BE2C (cell line): ENCODE measurements around the gene LDLRAD4.

Experiments used
- DNase-seq: peaks from one replicate; pipeline ENCODE4 v3.0.0-alpha.2; 2020
- H3K27me3 ChIP-seq: fragments of 250-450 bp; sonication (Bioruptor Pico); 2 replicates; pipeline ENCODE4 v1.5.1; 2020; ENCODE audit warnings: mild to moderate bottlenecking
- H3K36me3 ChIP-seq: fragments of 250-450 bp; sonication (Bioruptor Pico); 2 replicates; pipeline ENCODE4 v1.5.1; 2020; ENCODE audit warnings: mild to moderate bottlenecking
- H3K4me1 ChIP-seq: fragments of 250-450 bp; sonication (Bioruptor Pico); 2 replicates; pipeline ENCODE4 v1.5.1; 2020
- H3K4me3 ChIP-seq: 2 replicates; pipeline ENCODE4 v1.5.1; 2011; ENCODE audit warnings: low read depth, low read length
- H3K9me3 ChIP-seq: fragments of 250-450 bp; sonication (Bioruptor Pico); 2 replicates; pipeline ENCODE4 v1.5.1; 2020
- CTCF ChIP-seq: IDR thresholded peaks from 2 replicates; pipeline ENCODE4 v1.5.1; 2012; ENCODE audit warnings: mild to moderate bottlenecking, low read depth, low read length

The LDLRAD4 gene

GRCh38 chr18:13587001-13587400 is 368.4 kb downstream of the LDLRAD4 start:
- no peak overlapping the region for H3K4me3 ChIP-seq
- H3K4me1 ChIP-seq: peaks cover 13% of the 10 kb centered on the region
- DNase-seq: no peak
- H3K36me3 ChIP-seq: no peaks in the 10 kb centered on the region
- no peaks in the 10 kb centered on the region for H3K9me3 ChIP-seq
- no peaks in the 10 kb centered on the region for H3K27me3 ChIP-seq
- no peak for TF ChIP-seq CTCF

GRCh38 chr18:13587477-13587876 is 368.9 kb downstream of the LDLRAD4 start:
- Histone ChIP-seq H3K9me3 (no peaks in the 10 kb centered on the region), H3K27me3 (no peaks in the 10 kb centered on the region), H3K36me3 (no peaks in the 10 kb centered on the region), H3K4me3 (no peak overlapping the region), H3K4me1 (peaks cover 13% of the 10 kb centered on the region)
- no peak for TF ChIP-seq CTCF
- no peak for DNase-seq

- no peak overlapping the region for H3K4me3 ChIP-seq
- TF ChIP-seq CTCF: no peak
- no peaks in the 10 kb centered on the region for H3K9me3 ChIP-seq
- no peak for DNase-seq
- H3K36me3 ChIP-seq: no peaks in the 10 kb centered on the region
- H3K4me1 ChIP-seq: peaks cover 13% of the 10 kb centered on the region
- H3K27me3 ChIP-seq: no peaks in the 10 kb centered on the region
These were observed 369.4 kb downstream of the LDLRAD4 start for GRCh38 chr18:13587937-13588336.

- peaks cover 8% of the 10 kb centered on the region for H3K4me1 ChIP-seq
- DNase-seq: no peak
- H3K9me3 ChIP-seq: no peaks in the 10 kb centered on the region
- TF ChIP-seq CTCF: no peak
- H3K36me3 ChIP-seq: no peaks in the 10 kb centered on the region
- no peaks in the 10 kb centered on the region for H3K27me3 ChIP-seq
- no peak overlapping the region for H3K4me3 ChIP-seq
These were observed 370.8 kb downstream of the LDLRAD4 start for GRCh38 chr18:13589316-13589715.

GRCh38 chr18:13589943-13590342 is 371.4 kb downstream of the LDLRAD4 start:
- DNase-seq: no peak
- Histone ChIP-seq H3K36me3 (no peaks in the 10 kb centered on the region), H3K4me3 (no peak overlapping the region), H3K27me3 (no peaks in the 10 kb centered on the region), H3K9me3 (no peaks in the 10 kb centered on the region), H3K4me1 (peaks cover 4% of the 10 kb centered on the region)
- no peak for TF ChIP-seq CTCF

- no peak for DNase-seq
- Histone ChIP-seq H3K27me3 (no peaks in the 10 kb centered on the region), H3K9me3 (no peaks in the 10 kb centered on the region), H3K4me1 (no peaks in the 10 kb centered on the region), H3K4me3 (no peak overlapping the region), H3K36me3 (no peaks in the 10 kb centered on the region)
- no peak for TF ChIP-seq CTCF
These were observed 373.7 kb downstream of the LDLRAD4 start for GRCh38 chr18:13592246-13592645.
